HG03025 (cell line): ENCODE results near the gene MAP7D2.

Experiments
- ATAC-seq: cut with Tn5 transposase; IDR thresholded peaks from one replicate; pipeline ENCODE4 v1.9.1; 2021; ENCODE audit warnings: mild to moderate bottlenecking, moderate library complexity; ENCODE audit not compliant: unreplicated experiment, low FRiP score

MAP7D2 gene

GRCh38 chrX:20046864-20047263 lies 69.8 kb downstream of the MAP7D2 start:
- ATAC-seq = no peak

- no peak for ATAC-seq
Measured at GRCh38 chrX:20046223-20046622, 70.5 kb downstream of the MAP7D2 start.

GRCh38 chrX:20042221-20042620 lies 74.5 kb downstream of the MAP7D2 start:
- ATAC-seq = no peak

- no peak for ATAC-seq
Measured at GRCh38 chrX:20038966-20039365, 77.7 kb downstream of the MAP7D2 start.

- no peak for ATAC-seq
Measured at GRCh38 chrX:20037186-20037585, 79.5 kb downstream of the MAP7D2 start.

GRCh38 chrX:20032201-20032600 lies 84.5 kb downstream of the MAP7D2 start:
- ATAC-seq = no peak

- no peak for ATAC-seq
Measured at GRCh38 chrX:20029728-20030127, 87.0 kb downstream of the MAP7D2 start.

GRCh38 chrX:20028588-20028987 lies 88.1 kb downstream of the MAP7D2 start:
- no peak for ATAC-seq

- no peak for ATAC-seq
Measured at GRCh38 chrX:20026278-20026677, 90.4 kb downstream of the MAP7D2 start.

- ATAC-seq = no peak
Measured at GRCh38 chrX:20019672-20020365, 96.9 kb downstream of the MAP7D2 start.

GRCh38 chrX:20016616-20016945 lies 100.1 kb downstream of the MAP7D2 start:
- ATAC-seq = no peak

- ATAC-seq = no peak
Measured at GRCh38 chrX:20015945-20016615, 100.6 kb downstream of the MAP7D2 start.

GRCh38 chrX:20015422-20015821 lies 101.3 kb downstream of the MAP7D2 start:
- no peak for ATAC-seq

- no peak for ATAC-seq
Measured at GRCh38 chrX:20011608-20012007, 105.1 kb downstream of the MAP7D2 start.

- ATAC-seq = no peak
Measured at GRCh38 chrX:20007962-20008622, 108.6 kb downstream of the MAP7D2 start.

GRCh38 chrX:20005883-20006282 lies 110.8 kb downstream of the MAP7D2 start:
- ATAC-seq = no peak

- ATAC-seq = no peak
Measured at GRCh38 chrX:20001588-20001987, 115.1 kb downstream of the MAP7D2 start.

- ATAC-seq = no peak
Measured at GRCh38 chrX:19991350-19991718, 125.4 kb downstream of the MAP7D2 start.

GRCh38 chrX:19990556-19991349 lies 126.0 kb downstream of the MAP7D2 start, which contains the start of gene BCLAF3:
Gene BCLAF3, minus strand, starts transcription at chrX:19991061. Its CDS starts 20,797 bp downstream, at chrX:19970264.
- ATAC-seq = peak; percentile 97

- peak; percentile 19 for ATAC-seq
Measured at GRCh38 chrX:19990151-19990555, 126.6 kb downstream of the MAP7D2 start.

- ATAC-seq = no peak
Measured at GRCh38 chrX:19987856-19988255, 128.9 kb downstream of the MAP7D2 start.
